Astrocyte (in vitro differentiated cells and primary cell): ENCODE measurements around the gene C5. TPM values are rescaled to one million over a fixed set of nuclear protein-coding genes. Genes with fewer than 3 reads are reported as not detected.
"Not testable (repeated sequence)": the region's sequence is repeated elsewhere in the genome, so short reads cannot be mapped to it uniquely, and the experiment has no call there.

Experiments
- DNase-seq: peaks from one replicate; pipeline ENCODE4 v3.0.0-alpha.2; 2010; ENCODE audit warnings: low read depth
- FAIRE-seq: peaks from 2 replicates; lab custom pipeline; 2011; peaks lifted over from hg19 to GRCh38; lab: Jason Lieb, UNC
- H2AFZ ChIP-seq: 2 replicates; pipeline ENCODE4 v1.6.0; 2012; ENCODE audit warnings: low read depth, low read length, inconsistent platforms
- H3K27ac ChIP-seq: 2 replicates; pipeline ENCODE4 v1.5.1; 2011; ENCODE audit warnings: low read depth, low read length, inconsistent platforms
- H3K27me3 ChIP-seq: 2 replicates; pipeline ENCODE4 v1.6.0; 2011; ENCODE audit warnings: low read length, inconsistent platforms; ENCODE audit not compliant: insufficient read depth
- H3K36me3 ChIP-seq: 2 replicates; pipeline ENCODE4 v1.5.1; 2011; ENCODE audit warnings: low read length, inconsistent platforms; ENCODE audit not compliant: insufficient read depth
- H3K4me1 ChIP-seq: 2 replicates; pipeline ENCODE4 v1.5.1; 2011; ENCODE audit warnings: low read length, inconsistent platforms; ENCODE audit not compliant: insufficient read depth
- H3K4me2 ChIP-seq: 2 replicates; pipeline ENCODE4 v1.6.0; 2012; ENCODE audit warnings: low read length, inconsistent platforms
- H3K4me3 ChIP-seq: 2 replicates; pipeline ENCODE4 v1.5.1; 2011; ENCODE audit warnings: low read depth, mild to moderate bottlenecking, low read length, inconsistent platforms; ENCODE audit not compliant: insufficient read depth
- H3K79me2 ChIP-seq: 2 replicates; pipeline ENCODE4 v1.6.0; 2012; ENCODE audit warnings: mild to moderate bottlenecking, low read length, inconsistent platforms; ENCODE audit not compliant: insufficient read depth
- H3K9ac ChIP-seq: 2 replicates; pipeline ENCODE4 v1.6.0; 2012; ENCODE audit warnings: mild to moderate bottlenecking, low read length, inconsistent platforms
- H3K9me3 ChIP-seq: 2 replicates; pipeline ENCODE4 v1.5.1; 2012; ENCODE audit warnings: low read depth, mild to moderate bottlenecking, low read length, inconsistent platforms; ENCODE audit not compliant: insufficient read depth
- H4K20me1 ChIP-seq: 2 replicates; pipeline ENCODE4 v1.6.0; 2012; ENCODE audit warnings: low read length, inconsistent platforms; ENCODE audit not compliant: insufficient read depth
- H3K27ac Mint-ChIP-seq: one replicate; pipeline ENCODE4 v1.8.0; 2021; ENCODE audit warnings: mild to moderate bottlenecking, mixed read lengths; ENCODE audit not compliant: unreplicated experiment
- H3K27me3 Mint-ChIP-seq: one replicate; pipeline ENCODE4 v1.8.0; 2021; ENCODE audit warnings: low read depth, mixed read lengths; ENCODE audit not compliant: unreplicated experiment
- H3K36me3 Mint-ChIP-seq: one replicate; pipeline ENCODE4 v1.8.0; 2021; ENCODE audit warnings: low read depth, mixed read lengths; ENCODE audit not compliant: unreplicated experiment
- H3K4me1 Mint-ChIP-seq: one replicate; pipeline ENCODE4 v1.8.0; 2021; ENCODE audit warnings: low read depth, mixed read lengths; ENCODE audit not compliant: unreplicated experiment
- H3K4me3 Mint-ChIP-seq: one replicate; pipeline ENCODE4 v1.8.0; 2021; ENCODE audit warnings: mild to moderate bottlenecking, moderate library complexity, mixed read lengths; ENCODE audit not compliant: unreplicated experiment
- H3K9me3 Mint-ChIP-seq: one replicate; pipeline ENCODE4 v1.8.0; 2021; ENCODE audit warnings: mild to moderate bottlenecking, mixed read lengths; ENCODE audit not compliant: unreplicated experiment
- EZH2 ChIP-seq: IDR thresholded peaks from 2 replicates; pipeline ENCODE4 v1.6.1; 2012; ENCODE audit warnings: mild to moderate bottlenecking, low read length, inconsistent platforms; ENCODE audit not compliant: insufficient read depth
- total RNA-seq: library from RNA; stranded (reverse); gene quantifications from 2 replicates; pipeline ENCODE4 v1.2.1, GENCODE V29; 2021
- TF ChIP-seq, protein P1 (sequence below): IDR thresholded peaks from 2 replicates; pipeline ENCODE4 v1.5.1; 2011; ENCODE audit warnings: low read depth, mild to moderate bottlenecking, inconsistent platforms, low read length, moderate library complexity; ENCODE audit not compliant: insufficient read depth

Gene C5
- total RNA-seq, 1 donor from 2014 or later, result 1.1 TPM

DNA sequence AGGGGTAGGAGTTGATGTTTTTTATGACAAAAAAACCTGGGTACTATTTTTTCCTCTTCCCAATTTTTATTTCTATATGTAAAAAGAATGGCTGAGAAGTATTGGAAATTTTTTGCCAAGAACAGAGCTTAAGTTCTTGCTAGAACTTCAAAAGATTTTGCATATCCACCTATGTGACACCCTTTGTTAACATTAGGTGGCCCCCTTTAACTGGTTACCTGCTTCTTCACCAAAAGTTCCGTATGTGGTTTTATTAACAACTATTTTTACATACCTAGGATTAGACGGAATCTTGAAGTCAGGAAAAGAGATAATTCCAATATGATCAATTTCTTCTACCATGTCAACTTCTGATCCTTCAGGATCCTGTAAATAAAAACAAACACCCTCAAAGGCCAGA, 15.5 kb downstream of the C5 start:
- Histone ChIP-seq H3K4me3 (no peak overlapping the region), H3K4me1 (no peaks in the 10 kb centered on the region), H3K4me2 (no peak overlapping the region), H3K36me3 (no peaks in the 10 kb centered on the region), H3K27me3 (no peaks in the 10 kb centered on the region), H3K9me3 (no peaks in the 10 kb centered on the region), H2AFZ (no peak overlapping the region), H3K27ac (no peak overlapping the region), H3K79me2 (no peaks in the 10 kb centered on the region), H3K9ac (no peak overlapping the region), H4K20me1 (no peaks in the 10 kb centered on the region)
- DNase-seq, result no peak
- TF ChIP-seq, protein P1, sequence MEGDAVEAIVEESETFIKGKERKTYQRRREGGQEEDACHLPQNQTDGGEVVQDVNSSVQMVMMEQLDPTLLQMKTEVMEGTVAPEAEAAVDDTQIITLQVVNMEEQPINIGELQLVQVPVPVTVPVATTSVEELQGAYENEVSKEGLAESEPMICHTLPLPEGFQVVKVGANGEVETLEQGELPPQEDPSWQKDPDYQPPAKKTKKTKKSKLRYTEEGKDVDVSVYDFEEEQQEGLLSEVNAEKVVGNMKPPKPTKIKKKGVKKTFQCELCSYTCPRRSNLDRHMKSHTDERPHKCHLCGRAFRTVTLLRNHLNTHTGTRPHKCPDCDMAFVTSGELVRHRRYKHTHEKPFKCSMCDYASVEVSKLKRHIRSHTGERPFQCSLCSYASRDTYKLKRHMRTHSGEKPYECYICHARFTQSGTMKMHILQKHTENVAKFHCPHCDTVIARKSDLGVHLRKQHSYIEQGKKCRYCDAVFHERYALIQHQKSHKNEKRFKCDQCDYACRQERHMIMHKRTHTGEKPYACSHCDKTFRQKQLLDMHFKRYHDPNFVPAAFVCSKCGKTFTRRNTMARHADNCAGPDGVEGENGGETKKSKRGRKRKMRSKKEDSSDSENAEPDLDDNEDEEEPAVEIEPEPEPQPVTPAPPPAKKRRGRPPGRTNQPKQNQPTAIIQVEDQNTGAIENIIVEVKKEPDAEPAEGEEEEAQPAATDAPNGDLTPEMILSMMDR, result no peak
- TF ChIP-seq EZH2, result no peak
- no peaks in the 10 kb centered on the region for H3K36me3 Mint-ChIP-seq
- H3K4me1 Mint-ChIP-seq, result no peaks in the 10 kb centered on the region
- peaks cover 3% of the 10 kb centered on the region for H3K9me3 Mint-ChIP-seq
- no peaks in the 10 kb centered on the region for H3K27me3 Mint-ChIP-seq
- no peak for FAIRE-seq
- H3K4me3 Mint-ChIP-seq, result no peak overlapping the region
- no peak overlapping the region for H3K27ac Mint-ChIP-seq

DNA sequence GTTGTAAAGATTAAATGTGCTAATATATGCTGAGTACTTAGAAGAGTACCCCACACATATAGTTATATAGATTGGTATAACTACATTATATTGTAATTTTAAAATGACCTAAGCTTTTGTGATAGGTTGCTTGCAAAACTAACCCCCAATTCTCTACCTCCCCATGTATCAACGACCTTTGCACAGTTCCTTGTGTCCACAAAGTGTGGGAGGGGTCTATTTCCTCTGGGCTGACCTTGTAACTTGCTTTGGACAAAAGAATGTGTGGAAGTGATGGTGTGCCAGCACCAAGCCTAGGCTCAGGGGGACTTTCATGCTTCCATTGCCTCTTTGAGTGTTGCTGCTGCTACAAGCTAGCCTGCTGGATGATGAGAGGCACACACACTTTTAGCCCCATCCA, 20.6 kb downstream of the C5 start:
- Mint-ChIP-seq H3K36me3 (no peaks in the 10 kb centered on the region), H3K4me1 (no peaks in the 10 kb centered on the region), H3K9me3 (no peaks in the 10 kb centered on the region), H3K4me3 (no peak overlapping the region), H3K27ac (no peak overlapping the region), H3K27me3 (no peaks in the 10 kb centered on the region)
- H2AFZ ChIP-seq, result no peak overlapping the region
- FAIRE-seq, result no peak
- H3K9me3 ChIP-seq, result no peaks in the 10 kb centered on the region
- H3K79me2 ChIP-seq, result no peaks in the 10 kb centered on the region
- H4K20me1 ChIP-seq, result no peaks in the 10 kb centered on the region
- H3K4me3 ChIP-seq, result no peak overlapping the region
- no peaks in the 10 kb centered on the region for H3K36me3 ChIP-seq
- no peak for DNase-seq
- no peak overlapping the region for H3K9ac ChIP-seq
- no peak overlapping the region for H3K27ac ChIP-seq
- H3K27me3 ChIP-seq, result no peaks in the 10 kb centered on the region
- TF ChIP-seq, protein P1, result no peak
- no peak for TF ChIP-seq EZH2
- H3K4me1 ChIP-seq, result no peaks in the 10 kb centered on the region
- H3K4me2 ChIP-seq, result no peak overlapping the region

DNA sequence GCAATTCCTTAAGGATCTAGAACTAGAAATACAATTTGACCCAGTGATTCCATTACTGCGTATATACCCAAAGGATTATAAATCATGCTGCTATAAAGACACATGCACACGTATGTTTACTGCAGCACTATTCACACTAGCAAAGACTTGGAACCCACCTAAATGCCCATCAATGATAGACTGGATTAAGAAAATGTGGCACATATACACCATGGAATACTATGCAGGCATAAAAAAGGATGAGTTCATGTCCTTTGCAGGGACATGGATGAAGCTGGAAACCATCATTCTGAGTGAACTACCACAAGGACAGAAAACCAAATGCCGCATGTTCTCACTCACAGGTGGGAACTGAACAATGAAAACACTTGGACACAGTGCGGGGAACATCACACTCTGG, 21.8 kb downstream of the C5 start:
- H3K27ac ChIP-seq, H3K9me3 ChIP-seq, H3K4me2 ChIP-seq, H3K36me3 ChIP-seq, H3K9ac ChIP-seq, H3K9me3 Mint-ChIP-seq, H3K27me3 ChIP-seq, H3K27me3 Mint-ChIP-seq, H2AFZ ChIP-seq, DNase-seq, H3K4me1 Mint-ChIP-seq, FAIRE-seq, H4K20me1 ChIP-seq, H3K36me3 Mint-ChIP-seq, H3K27ac Mint-ChIP-seq, H3K4me1 ChIP-seq, H3K4me3 ChIP-seq, H3K4me3 Mint-ChIP-seq, H3K79me2 ChIP-seq: not testable (repeated sequence)
